Thoracic aorta (tissue), 2 donors: Measurements from ENCODE around the gene PSMD1. TPM values are rescaled to one million over a fixed set of nuclear protein-coding genes. Genes with fewer than 3 reads are reported as not detected.

Experiments used
- ATAC-seq: fragments of 150-250 bp; one replicate; pipeline ENCODE4 v1.8.0; 2017; ENCODE audit warnings: low read depth; ENCODE audit not compliant: insufficient number of reproducible peaks, low FRiP score
- DNase-seq: peaks from one replicate; pipeline ENCODE4 v3.0.0-alpha.2; 2020; ENCODE audit warnings: low spot score
- H3K27ac ChIP-seq, 2 donors: fragments of 200-600 bp; sonication (generic); 1 replicate in 1 of 2; 2 replicates in 1 of 2; pipeline ENCODE4 v1.5.1; 2016; ENCODE audit warnings: mild to moderate bottlenecking in 2 of 2, moderate library complexity in 2 of 2
- H3K27me3 ChIP-seq: fragments of 200-600 bp; sonication (generic); replicated peaks from 2 replicates; pipeline ENCODE4 v1.6.0; 2016; ENCODE audit warnings: mild to moderate bottlenecking; ENCODE audit not compliant: insufficient read depth
- H3K36me3 ChIP-seq: fragments of 200-600 bp; sonication (generic); one replicate; pipeline ENCODE4 v1.5.1; 2016
- H3K4me1 ChIP-seq, 2 donors: fragments of 200-600 bp; sonication (generic); 1 replicate in 1 of 2; 2 replicates in 1 of 2; pipeline versions ENCODE4 v1.5.1 to v1.6.0; 2016; ENCODE audit warnings: low read depth in 2 of 2, mild to moderate bottlenecking in 1 of 2; ENCODE audit not compliant: control insufficient read depth in 1 of 2
- H3K4me3 ChIP-seq: fragments of 200-600 bp; sonication (generic); 2 replicates; pipeline ENCODE4 v1.5.1; 2016; ENCODE audit warnings: mild to moderate bottlenecking
- H3K9me3 ChIP-seq: fragments of 200-600 bp; sonication (generic); 2 replicates; pipeline ENCODE4 v1.5.1; 2016
- CTCF ChIP-seq: fragments of 200-600 bp; sonication (generic); IDR thresholded peaks from one replicate; pipeline ENCODE4 v1.5.1; 2019; ENCODE audit warnings: antibody characterized with exemption
- total RNA-seq, 2 donors: library from RNA; depleted of rRNA; stranded (reverse); fragments of >200 nt; gene quantifications; one replicate each; pipeline versions ENCODE4 v1.1.0 to v1.2.3, GENCODE V29; 2016

The PSMD1 gene
- total RNA-seq, 2 donors from 2014 or later: 42.2 to 73.5 TPM

GRCh38 chr2:231051116-231051515 lies 5.6 kb upstream of the PSMD1 start:
- peaks cover 5 to 8% of the 10 kb centered on the region in 2 donors for H3K4me1 ChIP-seq
- DNase-seq (no peak), ATAC-seq (no peak)
- no peak overlapping the region for H3K4me3 ChIP-seq
- H3K27me3 ChIP-seq: no peaks in the 10 kb centered on the region
- H3K36me3 ChIP-seq: no peaks in the 10 kb centered on the region
- TF ChIP-seq CTCF: no peak
- no peak overlapping the region for H3K27ac ChIP-seq
- no peaks in the 10 kb centered on the region for H3K9me3 ChIP-seq

DNA sequence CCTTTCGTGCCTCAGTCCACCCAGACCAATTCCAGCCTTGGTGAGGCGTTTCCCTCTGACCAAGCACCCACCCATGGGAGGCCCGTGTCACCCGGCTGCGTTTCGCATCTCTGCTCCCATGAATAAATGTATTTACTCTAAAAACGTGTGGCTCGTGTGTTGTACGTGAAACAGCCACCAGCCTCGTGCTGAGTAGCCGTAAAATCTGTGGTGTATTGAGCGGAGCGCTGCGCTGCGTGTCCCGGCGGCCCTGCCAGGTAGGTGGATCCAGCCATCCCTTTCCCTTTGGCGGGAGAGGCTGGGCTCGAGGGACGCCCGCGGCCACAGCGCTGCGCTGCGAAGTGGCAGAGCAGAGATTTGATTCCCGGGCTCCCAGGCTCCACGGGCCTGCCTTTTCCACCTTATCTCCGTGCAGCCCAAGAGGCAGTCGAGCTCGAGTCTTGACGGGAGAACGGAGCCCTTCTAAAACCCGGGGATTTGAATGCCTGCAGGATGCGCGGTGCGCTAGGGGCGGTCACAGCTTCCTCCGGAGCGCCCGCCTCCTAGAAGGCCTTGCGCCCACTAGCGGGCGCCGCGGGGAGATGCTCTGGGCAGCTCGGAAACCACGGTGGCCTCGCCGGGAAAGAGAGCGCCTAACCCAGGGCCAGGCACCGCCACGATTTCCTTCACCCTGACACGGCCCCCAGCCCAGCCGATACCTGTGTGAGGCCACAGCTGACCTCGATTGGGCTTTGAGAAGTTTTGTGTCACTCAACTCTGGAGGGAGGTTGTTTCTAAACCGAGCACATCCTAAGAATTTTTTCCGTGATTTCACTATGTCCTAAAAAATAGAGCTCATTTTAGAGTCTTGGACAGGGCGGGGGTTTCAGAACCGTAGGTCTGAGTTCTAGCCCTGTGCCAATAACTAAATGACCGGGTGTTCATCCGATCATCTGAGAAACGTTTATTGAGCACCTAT lies 3.9 kb upstream of the PSMD1 start:
- H3K4me3 ChIP-seq: peak overlapping the region; percentile 78
- peaks cover 5 to 11% of the 10 kb centered on the region in 2 donors for H3K4me1 ChIP-seq
- peak; percentile 88 for TF ChIP-seq CTCF
- no peak for ATAC-seq
- peak; percentile 21 for DNase-seq
- no peak overlapping the region for H3K27ac ChIP-seq
- H3K9me3 ChIP-seq: no peaks in the 10 kb centered on the region
- no peaks in the 10 kb centered on the region for H3K36me3 ChIP-seq
- no peaks in the 10 kb centered on the region for H3K27me3 ChIP-seq

DNA sequence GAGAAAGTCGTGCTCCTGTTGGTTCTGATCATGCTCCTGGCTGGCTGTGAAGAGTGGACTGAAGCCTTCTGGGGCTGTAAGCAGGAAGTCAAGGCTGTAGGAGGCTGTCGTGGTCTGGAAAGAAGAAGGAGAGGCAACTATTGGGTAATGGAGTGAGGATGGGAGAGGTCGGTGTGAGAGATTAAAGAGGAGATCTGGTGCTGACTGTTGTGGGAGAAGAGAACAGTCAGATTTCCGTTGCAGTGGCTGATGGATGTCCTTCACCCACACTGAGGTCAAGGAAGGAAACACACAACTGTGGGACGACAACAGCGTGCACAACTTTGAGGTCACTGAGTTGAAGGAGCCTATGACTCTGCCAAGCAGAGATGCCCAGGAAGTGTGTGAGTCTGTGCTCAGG lies 2.8 kb upstream of the PSMD1 start:
- no peaks in the 10 kb centered on the region for H3K9me3 ChIP-seq
- no peaks in the 10 kb centered on the region for H3K36me3 ChIP-seq
- no peak overlapping the region for H3K27ac ChIP-seq
- no peak for TF ChIP-seq CTCF
- peaks cover 13 to 22% of the 10 kb centered on the region in 2 donors for H3K4me1 ChIP-seq
- H3K4me3 ChIP-seq: no peak overlapping the region
- no peak for ATAC-seq
- DNase-seq: no peak
- no peaks in the 10 kb centered on the region for H3K27me3 ChIP-seq

GRCh38 chr2:231057590-231057989 lies 923 bp downstream of the PSMD1 start:
- Histone ChIP-seq H3K4me3 (peak overlapping the region; percentile 87), H3K27ac (peak overlapping the region in 1 of 2 donors; percentile 89), H3K36me3 (no peaks in the 10 kb centered on the region), H3K9me3 (no peaks in the 10 kb centered on the region), H3K27me3 (no peaks in the 10 kb centered on the region), H3K4me1 (peaks cover 17 to 30% of the 10 kb centered on the region in 2 donors)
- DNase-seq (no peak), ATAC-seq (no peak)
- TF ChIP-seq CTCF: no peak

DNA sequence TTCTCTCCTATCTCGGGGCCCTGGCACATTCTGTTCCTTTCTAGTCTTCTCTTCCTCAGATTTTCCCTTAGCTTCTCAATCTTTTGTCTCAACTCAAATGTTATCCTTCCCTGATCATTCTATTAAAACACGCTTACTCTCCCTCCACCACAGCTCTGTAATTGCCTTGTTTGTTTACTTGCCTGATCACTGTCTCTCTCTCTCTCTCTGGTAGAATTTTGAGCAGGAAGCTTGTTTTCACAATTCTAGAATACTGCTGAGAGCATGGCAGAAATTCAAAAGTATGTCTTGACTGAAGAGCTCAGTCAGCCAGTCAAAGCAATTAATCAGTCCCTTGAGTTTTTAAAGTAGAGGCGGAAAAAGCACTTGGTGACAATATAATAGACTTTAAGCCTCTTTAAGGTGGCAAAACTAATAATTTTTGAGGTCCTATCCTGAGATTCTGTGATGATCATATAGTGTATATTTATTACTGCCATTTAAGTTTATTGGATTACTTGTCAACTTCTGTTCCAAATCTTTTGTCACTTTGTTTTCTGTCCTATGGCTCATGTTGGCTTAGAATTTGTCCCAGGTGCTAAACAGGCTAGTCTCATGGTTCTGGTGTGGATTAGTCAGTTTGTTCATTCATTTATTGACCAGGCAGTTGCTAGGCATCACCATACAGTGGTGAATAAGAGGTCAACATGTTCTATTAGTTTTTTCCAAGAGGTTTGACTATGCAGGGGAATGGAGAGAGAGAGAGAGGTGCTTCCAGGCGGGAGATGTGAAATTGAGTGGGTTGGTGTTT lies 2.3 kb downstream of the PSMD1 start:
- no peak for TF ChIP-seq CTCF
- Histone ChIP-seq H3K36me3 (peaks cover 3% of the 10 kb centered on the region), H3K4me1 (peaks cover 17 to 30% of the 10 kb centered on the region in 2 donors), H3K9me3 (no peaks in the 10 kb centered on the region), H3K4me3 (no peak overlapping the region), H3K27ac (no peak overlapping the region), H3K27me3 (no peaks in the 10 kb centered on the region)
- ATAC-seq (no peak), DNase-seq (no peak)
